Measurements from ENCODE around the gene CMTM2. TPM values are rescaled to one million over a fixed set of nuclear protein-coding genes. Genes with fewer than 3 reads are reported as not detected.

Gene CMTM2
- total RNA-seq, 1 donor from 2014 or later, result not detected

DNA sequence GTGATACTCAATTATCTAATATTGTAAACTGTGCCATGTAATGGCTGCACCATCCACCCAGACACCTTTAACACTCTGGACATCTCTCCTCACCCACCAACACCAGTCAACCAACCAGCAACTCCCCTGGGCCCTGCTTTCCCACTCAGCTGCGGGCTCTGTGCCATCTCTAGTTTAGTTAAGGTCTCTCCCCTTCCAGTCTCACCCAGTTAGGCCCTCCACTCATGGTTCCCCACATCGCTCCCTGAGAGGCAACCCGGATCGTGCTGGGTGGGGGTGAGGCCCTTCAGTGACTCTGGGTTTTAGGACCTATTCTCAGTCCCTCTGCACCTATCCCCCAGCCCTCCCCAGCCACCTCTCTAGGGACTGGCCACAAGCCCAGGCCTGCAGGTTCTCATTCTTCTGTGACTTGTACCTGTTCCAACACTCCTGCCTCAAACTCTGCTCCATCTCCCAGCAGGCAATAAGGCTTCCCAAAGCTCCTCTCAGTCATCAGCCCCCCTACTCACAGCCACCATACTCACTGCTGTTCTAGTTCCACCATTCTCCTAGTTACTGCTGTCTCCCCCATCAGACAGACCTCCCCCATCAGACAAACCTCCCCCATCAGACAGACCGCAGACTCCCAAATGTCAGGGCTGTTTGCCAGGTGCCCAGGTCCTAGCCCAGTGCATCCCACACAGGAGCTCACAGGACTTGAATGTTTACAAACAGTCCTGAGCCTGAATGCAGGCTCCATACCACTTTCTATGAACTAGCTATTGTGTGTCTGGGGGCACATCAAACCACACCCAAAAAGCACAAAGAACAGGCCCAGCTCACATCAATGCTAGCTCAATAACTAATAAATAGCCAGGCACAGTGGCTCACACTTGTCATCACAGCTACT is 31.9 kb upstream of the CMTM2 start:
- Histone ChIP-seq H3K4me3 (ENCODE audit: insufficient read depth, low read depth, low read length) (no peak overlapping the region), H2AFZ (ENCODE audit: low read depth, low read length) (no peak overlapping the region), H3K4me1 (ENCODE audit: insufficient read depth, low read length) (peaks cover 14% of the 10 kb centered on the region), H3K9me3 (ENCODE audit: insufficient read depth, low read depth, low read length) (no peaks in the 10 kb centered on the region), H3K79me2 (ENCODE audit: insufficient read depth, low read length) (no peaks in the 10 kb centered on the region), H4K20me1 (ENCODE audit: insufficient read depth, low read length) (no peaks in the 10 kb centered on the region), H3K4me2 (ENCODE audit: low read length) (no peak overlapping the region), H3K27me3 (ENCODE audit: insufficient read depth, low read length) (no peaks in the 10 kb centered on the region), H3K9ac (ENCODE audit: low read length) (no peak overlapping the region), H3K36me3 (ENCODE audit: insufficient read depth, low read length) (no peaks in the 10 kb centered on the region), H3K27ac (ENCODE audit: low read depth, low read length) (no peak overlapping the region)
- Mint-ChIP-seq H3K9me3 (ENCODE audit: unreplicated experiment) (peaks cover under 1% of the 10 kb centered on the region), H3K36me3 (ENCODE audit: low read depth, unreplicated experiment) (peaks cover 10% of the 10 kb centered on the region), H3K27ac (ENCODE audit: unreplicated experiment) (no peak overlapping the region), H3K27me3 (ENCODE audit: low read depth, unreplicated experiment) (no peaks in the 10 kb centered on the region), H3K4me1 (ENCODE audit: low read depth, unreplicated experiment) (peaks cover 11% of the 10 kb centered on the region), H3K4me3 (ENCODE audit: unreplicated experiment) (no peak overlapping the region)
- no peak for TF ChIP-seq EZH2 (IDR thresholded peaks at IDR 0.05; ENCODE audit: insufficient read depth, low read length)
- TF ChIP-seq, protein P1, sequence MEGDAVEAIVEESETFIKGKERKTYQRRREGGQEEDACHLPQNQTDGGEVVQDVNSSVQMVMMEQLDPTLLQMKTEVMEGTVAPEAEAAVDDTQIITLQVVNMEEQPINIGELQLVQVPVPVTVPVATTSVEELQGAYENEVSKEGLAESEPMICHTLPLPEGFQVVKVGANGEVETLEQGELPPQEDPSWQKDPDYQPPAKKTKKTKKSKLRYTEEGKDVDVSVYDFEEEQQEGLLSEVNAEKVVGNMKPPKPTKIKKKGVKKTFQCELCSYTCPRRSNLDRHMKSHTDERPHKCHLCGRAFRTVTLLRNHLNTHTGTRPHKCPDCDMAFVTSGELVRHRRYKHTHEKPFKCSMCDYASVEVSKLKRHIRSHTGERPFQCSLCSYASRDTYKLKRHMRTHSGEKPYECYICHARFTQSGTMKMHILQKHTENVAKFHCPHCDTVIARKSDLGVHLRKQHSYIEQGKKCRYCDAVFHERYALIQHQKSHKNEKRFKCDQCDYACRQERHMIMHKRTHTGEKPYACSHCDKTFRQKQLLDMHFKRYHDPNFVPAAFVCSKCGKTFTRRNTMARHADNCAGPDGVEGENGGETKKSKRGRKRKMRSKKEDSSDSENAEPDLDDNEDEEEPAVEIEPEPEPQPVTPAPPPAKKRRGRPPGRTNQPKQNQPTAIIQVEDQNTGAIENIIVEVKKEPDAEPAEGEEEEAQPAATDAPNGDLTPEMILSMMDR (IDR thresholded peaks at IDR 0.05; ENCODE audit: insufficient read depth, low read depth, low read length), result no peak
- FAIRE-seq (no peak), DNase-seq (ENCODE audit: low read depth) (no peak)

DNA sequence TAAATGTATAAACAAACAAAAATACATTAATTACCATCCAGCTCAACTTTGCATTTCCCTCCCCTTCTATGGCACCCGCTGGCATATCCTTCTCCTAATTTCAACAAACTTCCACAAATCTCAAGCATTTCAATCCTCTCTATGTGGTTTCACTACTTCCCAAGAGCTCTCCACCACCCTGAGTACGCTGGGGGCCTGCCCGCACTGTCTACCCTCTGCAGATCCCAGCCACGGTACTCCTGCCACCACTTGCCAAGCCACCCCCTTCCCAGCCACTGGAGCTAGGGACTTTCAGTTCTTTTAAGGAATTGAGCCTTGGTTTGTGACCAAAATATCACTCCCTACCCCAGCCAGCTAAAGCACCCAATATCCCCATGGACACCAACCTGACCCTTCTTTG is 31.2 kb upstream of the CMTM2 start:
- H3K4me2 ChIP-seq (ENCODE audit: low read length), result no peak overlapping the region
- no peak for TF ChIP-seq EZH2 (IDR thresholded peaks at IDR 0.05; ENCODE audit: insufficient read depth, low read length)
- TF ChIP-seq, protein P1 (IDR thresholded peaks at IDR 0.05; ENCODE audit: insufficient read depth, low read depth, low read length), result no peak

DNA sequence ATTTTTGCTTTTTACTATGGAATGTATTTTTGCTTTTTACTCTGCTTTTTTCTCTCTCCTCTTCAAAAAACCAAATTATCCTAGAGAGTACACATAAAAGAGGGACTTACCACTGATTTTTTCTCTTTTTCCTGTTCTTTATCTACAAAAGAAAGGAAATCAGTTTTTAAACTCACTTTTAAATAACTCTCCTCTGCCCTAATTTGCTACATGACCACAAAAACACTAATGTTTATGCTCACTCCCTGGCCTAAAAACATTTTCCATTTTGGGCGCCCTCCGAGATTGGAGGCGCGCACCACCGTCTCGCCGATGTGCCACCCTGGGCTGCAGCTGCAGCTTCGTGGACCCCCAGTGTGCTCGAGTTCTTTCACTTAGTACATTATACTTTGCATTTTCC is 30.4 kb upstream of the CMTM2 start:
- TF ChIP-seq EZH2 (IDR thresholded peaks at IDR 0.05; ENCODE audit: insufficient read depth, low read length), result no peak
- TF ChIP-seq, protein P1 (IDR thresholded peaks at IDR 0.05; ENCODE audit: insufficient read depth, low read depth, low read length), result no peak
- Mint-ChIP-seq H3K9me3 (ENCODE audit: unreplicated experiment) (peaks cover 4% of the 10 kb centered on the region), H3K36me3 (ENCODE audit: low read depth, unreplicated experiment) (peaks cover 8% of the 10 kb centered on the region), H3K4me1 (ENCODE audit: low read depth, unreplicated experiment) (peaks cover 13% of the 10 kb centered on the region), H3K27me3 (ENCODE audit: low read depth, unreplicated experiment) (no peaks in the 10 kb centered on the region), H3K27ac (ENCODE audit: unreplicated experiment) (no peak overlapping the region), H3K4me3 (ENCODE audit: unreplicated experiment) (peak overlapping the region; percentile 75)
- H3K4me1 ChIP-seq (ENCODE audit: insufficient read depth, low read length), result peaks cover 21% of the 10 kb centered on the region
- H3K79me2 ChIP-seq (ENCODE audit: insufficient read depth, low read length), result peaks cover 14% of the 10 kb centered on the region
- H3K27me3 ChIP-seq (ENCODE audit: insufficient read depth, low read length), result no peaks in the 10 kb centered on the region
- peak overlapping the region; percentile 76 for H3K27ac ChIP-seq (ENCODE audit: low read depth, low read length)
- H3K9me3 ChIP-seq (ENCODE audit: insufficient read depth, low read depth, low read length), result no peaks in the 10 kb centered on the region
- H3K9ac ChIP-seq (ENCODE audit: low read length), result peak overlapping the region; percentile 91
- H3K36me3 ChIP-seq (ENCODE audit: insufficient read depth, low read length), result no peaks in the 10 kb centered on the region
- H2AFZ ChIP-seq (ENCODE audit: low read depth, low read length), result peak overlapping the region; percentile 90
- no peaks in the 10 kb centered on the region for H4K20me1 ChIP-seq (ENCODE audit: insufficient read depth, low read length)
- H3K4me3 ChIP-seq (ENCODE audit: insufficient read depth, low read depth, low read length), result peak overlapping the region; percentile 68
- DNase-seq (ENCODE audit: low read depth) (no peak), FAIRE-seq (no peak)
- H3K4me2 ChIP-seq (ENCODE audit: low read length), result peak overlapping the region; percentile 90

More for the DNA sequence above, 31.2 kb upstream of the CMTM2 start:
- H3K4me3 ChIP-seq (ENCODE audit: insufficient read depth, low read depth, low read length), result no peak overlapping the region
- peaks cover 20% of the 10 kb centered on the region for H3K4me1 ChIP-seq (ENCODE audit: insufficient read depth, low read length)
- FAIRE-seq (no peak), DNase-seq (ENCODE audit: low read depth) (no peak)
- H3K27ac ChIP-seq (ENCODE audit: low read depth, low read length), result no peak overlapping the region
- Mint-ChIP-seq H3K36me3 (ENCODE audit: low read depth, unreplicated experiment) (peaks cover 8% of the 10 kb centered on the region), H3K4me3 (ENCODE audit: unreplicated experiment) (peak overlapping the region; percentile 29), H3K27me3 (ENCODE audit: low read depth, unreplicated experiment) (no peaks in the 10 kb centered on the region), H3K27ac (ENCODE audit: unreplicated experiment) (no peak overlapping the region), H3K9me3 (ENCODE audit: unreplicated experiment) (peaks cover 4% of the 10 kb centered on the region), H3K4me1 (ENCODE audit: low read depth, unreplicated experiment) (peaks cover 12% of the 10 kb centered on the region)
- H3K27me3 ChIP-seq (ENCODE audit: insufficient read depth, low read length), result no peaks in the 10 kb centered on the region
- no peaks in the 10 kb centered on the region for H4K20me1 ChIP-seq (ENCODE audit: insufficient read depth, low read length)
- H3K79me2 ChIP-seq (ENCODE audit: insufficient read depth, low read length), result peaks cover 6% of the 10 kb centered on the region
- H3K9ac ChIP-seq (ENCODE audit: low read length), result no peak overlapping the region
- H2AFZ ChIP-seq (ENCODE audit: low read depth, low read length), result no peak overlapping the region
- no peaks in the 10 kb centered on the region for H3K9me3 ChIP-seq (ENCODE audit: insufficient read depth, low read depth, low read length)
- H3K36me3 ChIP-seq (ENCODE audit: insufficient read depth, low read length), result no peaks in the 10 kb centered on the region
